ENCODE results near the gene CERKL. TPM values are rescaled to one million over a fixed set of nuclear protein-coding genes. Genes with fewer than 3 reads are reported as not detected.

CERKL gene
- total RNA-seq, 1 experiment from 2014 or later, result 24.4 TPM

GRCh38 chr2:181575024-181575649 lies 81.8 kb downstream of the CERKL start:
- Histone ChIP-seq H3K79me2 (ENCODE audit: low read length) (no peaks in the 10 kb centered on the region), H2AFZ (ENCODE audit: low read length) (no peak overlapping the region), H3K27me3 (ENCODE audit: low read length) (no peaks in the 10 kb centered on the region), H4K20me1 (ENCODE audit: insufficient read depth, low read depth, low read length) (no peaks in the 10 kb centered on the region), H3K9ac (ENCODE audit: low read length) (peak overlapping the region; percentile 26), H3K36me3 (ENCODE audit: insufficient read depth, low read length) (no peaks in the 10 kb centered on the region), H3K4me1 (ENCODE audit: low read length) (peaks cover 78% of the 10 kb centered on the region), H3K4me2 (ENCODE audit: low read depth, low read length, poor library complexity, severe bottlenecking) (peak overlapping the region; percentile 29), H3K9me3 (ENCODE audit: low read length) (no peaks in the 10 kb centered on the region), H3K4me3 (ENCODE audit: low read length) (no peak overlapping the region), H3K27ac (ENCODE audit: low read length) (peak overlapping the region; percentile 69), H3K9me2 (replicated peaks; ENCODE audit: insufficient read depth, low read length) (no peaks in the 10 kb centered on the region)
- DNase-seq, result no peak

DNA sequence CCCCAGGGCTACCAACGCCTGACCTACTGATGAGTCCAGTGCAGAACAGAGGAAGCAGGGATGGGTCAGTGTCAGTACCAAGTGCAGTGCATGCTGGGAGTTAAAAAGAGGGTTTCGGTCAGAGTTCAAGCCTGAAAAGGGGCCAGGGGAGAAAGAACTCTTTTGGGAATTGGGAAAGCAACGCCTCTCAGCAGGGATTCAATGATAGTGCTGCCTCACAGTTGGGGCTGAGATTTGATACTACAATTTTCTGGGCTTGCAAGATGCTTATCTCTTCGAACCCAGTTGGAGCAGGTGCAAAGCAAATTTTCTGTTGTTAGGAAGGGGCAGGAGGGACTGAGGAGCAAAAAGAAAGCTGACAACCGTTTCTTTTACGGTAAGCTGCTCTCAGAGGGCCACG lies 82.6 kb downstream of the CERKL start:
- Histone ChIP-seq H2AFZ (ENCODE audit: low read length) (no peak overlapping the region), H3K4me1 (ENCODE audit: low read length) (peaks cover 78% of the 10 kb centered on the region), H4K20me1 (ENCODE audit: insufficient read depth, low read depth, low read length) (no peaks in the 10 kb centered on the region), H3K4me3 (ENCODE audit: low read length) (no peak overlapping the region), H3K27me3 (ENCODE audit: low read length) (no peaks in the 10 kb centered on the region), H3K9ac (ENCODE audit: low read length) (peak overlapping the region; percentile 26), H3K79me2 (ENCODE audit: low read length) (no peaks in the 10 kb centered on the region), H3K9me2 (replicated peaks; ENCODE audit: insufficient read depth, low read length) (no peaks in the 10 kb centered on the region), H3K36me3 (ENCODE audit: insufficient read depth, low read length) (no peaks in the 10 kb centered on the region), H3K9me3 (ENCODE audit: low read length) (no peaks in the 10 kb centered on the region), H3K4me2 (ENCODE audit: low read depth, low read length, poor library complexity, severe bottlenecking) (peak overlapping the region; percentile 29), H3K27ac (ENCODE audit: low read length) (peak overlapping the region; percentile 69)
- no peak for DNase-seq

DNA sequence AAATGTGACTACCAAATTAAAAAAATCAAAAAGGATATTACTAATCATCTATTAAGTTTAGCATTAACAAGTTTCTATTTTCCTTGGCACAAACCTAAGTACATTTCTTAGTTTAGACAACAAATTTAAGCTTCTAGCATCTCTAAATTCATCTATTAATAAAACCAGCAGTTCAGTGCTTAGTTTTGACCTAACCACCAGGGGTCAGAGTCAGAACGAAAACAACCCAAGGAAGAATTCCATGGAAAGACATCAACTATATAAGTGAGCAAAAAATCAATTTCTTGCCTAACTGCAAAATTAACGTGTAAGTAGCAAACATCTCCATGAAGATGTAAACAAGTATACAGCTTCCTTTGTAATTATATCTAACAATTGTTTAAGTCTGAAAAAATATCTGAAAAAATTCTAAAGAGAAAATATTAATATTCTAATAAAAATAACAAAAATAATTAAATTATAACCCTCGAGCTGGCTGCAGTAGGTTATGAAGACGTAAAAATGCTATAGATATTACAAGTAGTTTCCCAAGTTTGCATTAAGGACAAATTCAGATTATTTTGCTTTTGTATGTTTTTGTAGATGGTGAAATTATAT lies 83.7 kb downstream of the CERKL start:
- Histone ChIP-seq H3K79me2 (ENCODE audit: low read length) (no peaks in the 10 kb centered on the region), H3K27me3 (ENCODE audit: low read length) (no peaks in the 10 kb centered on the region), H3K9ac (ENCODE audit: low read length) (no peak overlapping the region), H3K27ac (ENCODE audit: low read length) (peak overlapping the region; percentile 69), H3K9me3 (ENCODE audit: low read length) (no peaks in the 10 kb centered on the region), H3K36me3 (ENCODE audit: insufficient read depth, low read length) (no peaks in the 10 kb centered on the region), H2AFZ (ENCODE audit: low read length) (no peak overlapping the region), H4K20me1 (ENCODE audit: insufficient read depth, low read depth, low read length) (no peaks in the 10 kb centered on the region), H3K9me2 (replicated peaks; ENCODE audit: insufficient read depth, low read length) (no peaks in the 10 kb centered on the region), H3K4me3 (ENCODE audit: low read length) (no peak overlapping the region), H3K4me2 (ENCODE audit: low read depth, low read length, poor library complexity, severe bottlenecking) (peak overlapping the region; percentile 29), H3K4me1 (ENCODE audit: low read length) (peaks cover 83% of the 10 kb centered on the region)
- DNase-seq, result peak; percentile 78

GRCh38 chr2:181570833-181571661 lies 85.9 kb downstream of the CERKL start:
- no peak overlapping the region for H3K4me3 ChIP-seq (ENCODE audit: low read length)
- no peaks in the 10 kb centered on the region for H3K36me3 ChIP-seq (ENCODE audit: insufficient read depth, low read length)
- no peak overlapping the region for H2AFZ ChIP-seq (ENCODE audit: low read length)
- H3K9ac ChIP-seq (ENCODE audit: low read length), result no peak overlapping the region
- peaks cover 76% of the 10 kb centered on the region for H3K4me1 ChIP-seq (ENCODE audit: low read length)
- no peaks in the 10 kb centered on the region for H3K79me2 ChIP-seq (ENCODE audit: low read length)
- DNase-seq, result peak; percentile 56
- 0 out of 2 replicates have a peak overlapping the region, but pooled peaks have one; percentile 19 for H3K27ac ChIP-seq (ENCODE audit: low read length)
- H3K9me3 ChIP-seq (ENCODE audit: low read length), result no peaks in the 10 kb centered on the region
- H3K9me2 ChIP-seq (replicated peaks; ENCODE audit: insufficient read depth, low read length), result no peaks in the 10 kb centered on the region
- no peaks in the 10 kb centered on the region for H4K20me1 ChIP-seq (ENCODE audit: insufficient read depth, low read depth, low read length)
- H3K27me3 ChIP-seq (ENCODE audit: low read length), result no peaks in the 10 kb centered on the region
- H3K4me2 ChIP-seq (ENCODE audit: low read depth, low read length, poor library complexity, severe bottlenecking), result peak overlapping the region; percentile 59

DNA sequence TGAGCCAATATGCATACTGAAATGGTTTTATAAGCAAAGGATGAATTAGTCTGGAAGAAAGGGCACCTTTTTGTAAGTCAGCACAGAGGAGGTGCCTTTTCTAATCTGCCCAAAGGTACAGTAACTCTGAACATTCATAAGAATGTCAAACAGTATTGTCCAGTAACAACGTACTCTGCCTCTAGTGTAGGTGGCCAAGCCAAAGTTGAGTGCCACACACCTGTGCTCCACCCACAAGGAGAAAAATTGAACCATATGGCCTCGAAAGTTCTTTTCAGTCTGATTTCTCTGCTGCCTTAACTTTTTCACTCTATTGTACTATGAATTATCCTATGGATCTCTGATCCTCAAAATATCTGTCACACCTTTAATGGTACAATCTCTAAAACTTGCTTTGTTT lies 86.8 kb downstream of the CERKL start:
- H3K4me3 ChIP-seq (ENCODE audit: low read length), result no peak overlapping the region
- H3K27ac ChIP-seq (ENCODE audit: low read length), result no peak overlapping the region
- no peaks in the 10 kb centered on the region for H3K9me2 ChIP-seq (replicated peaks; ENCODE audit: insufficient read depth, low read length)
- H3K79me2 ChIP-seq (ENCODE audit: low read length), result no peaks in the 10 kb centered on the region
- no peak overlapping the region for H3K9ac ChIP-seq (ENCODE audit: low read length)
- no peaks in the 10 kb centered on the region for H4K20me1 ChIP-seq (ENCODE audit: insufficient read depth, low read depth, low read length)
- no peak for DNase-seq
- H3K9me3 ChIP-seq (ENCODE audit: low read length), result no peaks in the 10 kb centered on the region
- H3K4me1 ChIP-seq (ENCODE audit: low read length), result peaks cover 69% of the 10 kb centered on the region
- no peaks in the 10 kb centered on the region for H3K27me3 ChIP-seq (ENCODE audit: low read length)
- no peak overlapping the region for H3K4me2 ChIP-seq (ENCODE audit: low read depth, low read length, poor library complexity, severe bottlenecking)
- H3K36me3 ChIP-seq (ENCODE audit: insufficient read depth, low read length), result no peaks in the 10 kb centered on the region
- no peak overlapping the region for H2AFZ ChIP-seq (ENCODE audit: low read length)

- Histone ChIP-seq H3K9ac (ENCODE audit: low read length) (no peak overlapping the region), H3K9me3 (ENCODE audit: low read length) (no peaks in the 10 kb centered on the region)
- DNase-seq, result no peak
These were observed 90.4 kb downstream of the CERKL start for GRCh38 chr2:181566334-181567032.

GRCh38 chr2:181563101-181563692 lies 93.7 kb downstream of the CERKL start:
- Histone ChIP-seq H2AFZ (ENCODE audit: low read length) (no peak overlapping the region), H3K36me3 (ENCODE audit: insufficient read depth, low read length) (no peaks in the 10 kb centered on the region), H3K9ac (ENCODE audit: low read length) (no peak overlapping the region), H3K27ac (ENCODE audit: low read length) (no peak overlapping the region), H3K4me1 (ENCODE audit: low read length) (peaks cover 20% of the 10 kb centered on the region), H3K4me2 (ENCODE audit: low read depth, low read length, poor library complexity, severe bottlenecking) (no peak overlapping the region), H3K4me3 (ENCODE audit: low read length) (no peak overlapping the region), H3K79me2 (ENCODE audit: low read length) (no peaks in the 10 kb centered on the region), H4K20me1 (ENCODE audit: insufficient read depth, low read depth, low read length) (no peaks in the 10 kb centered on the region), H3K9me3 (ENCODE audit: low read length) (no peaks in the 10 kb centered on the region), H3K27me3 (ENCODE audit: low read length) (no peaks in the 10 kb centered on the region), H3K9me2 (replicated peaks; ENCODE audit: insufficient read depth, low read length) (no peaks in the 10 kb centered on the region)
- DNase-seq, result no peak

More at GRCh38 chr2:181566334-181567032, 90.4 kb downstream of the CERKL start:
- H3K36me3 ChIP-seq (ENCODE audit: insufficient read depth, low read length), result no peaks in the 10 kb centered on the region
- no peak overlapping the region for H3K27ac ChIP-seq (ENCODE audit: low read length)
- peaks cover 39% of the 10 kb centered on the region for H3K4me1 ChIP-seq (ENCODE audit: low read length)
- H3K4me2 ChIP-seq (ENCODE audit: low read depth, low read length, poor library complexity, severe bottlenecking), result no peak overlapping the region
- H3K79me2 ChIP-seq (ENCODE audit: low read length), result no peaks in the 10 kb centered on the region
- no peaks in the 10 kb centered on the region for H4K20me1 ChIP-seq (ENCODE audit: insufficient read depth, low read depth, low read length)
- 0 out of 2 replicates have a peak overlapping the region, but pooled peaks have one; percentile 13 for H2AFZ ChIP-seq (ENCODE audit: low read length)
- no peak overlapping the region for H3K4me3 ChIP-seq (ENCODE audit: low read length)
- no peaks in the 10 kb centered on the region for H3K9me2 ChIP-seq (replicated peaks; ENCODE audit: insufficient read depth, low read length)
- no peaks in the 10 kb centered on the region for H3K27me3 ChIP-seq (ENCODE audit: low read length)
